Measurements from ENCODE around the gene ZNF275. TPM values are rescaled to one million over a fixed set of nuclear protein-coding genes. Genes with fewer than 3 reads are reported as not detected.

ZNF275 gene
- total and polyA plus RNA-seq, 2 of the 4 experiments (the other 2 are of a cell fraction) = 6.6 to 9.7 TPM

DNA sequence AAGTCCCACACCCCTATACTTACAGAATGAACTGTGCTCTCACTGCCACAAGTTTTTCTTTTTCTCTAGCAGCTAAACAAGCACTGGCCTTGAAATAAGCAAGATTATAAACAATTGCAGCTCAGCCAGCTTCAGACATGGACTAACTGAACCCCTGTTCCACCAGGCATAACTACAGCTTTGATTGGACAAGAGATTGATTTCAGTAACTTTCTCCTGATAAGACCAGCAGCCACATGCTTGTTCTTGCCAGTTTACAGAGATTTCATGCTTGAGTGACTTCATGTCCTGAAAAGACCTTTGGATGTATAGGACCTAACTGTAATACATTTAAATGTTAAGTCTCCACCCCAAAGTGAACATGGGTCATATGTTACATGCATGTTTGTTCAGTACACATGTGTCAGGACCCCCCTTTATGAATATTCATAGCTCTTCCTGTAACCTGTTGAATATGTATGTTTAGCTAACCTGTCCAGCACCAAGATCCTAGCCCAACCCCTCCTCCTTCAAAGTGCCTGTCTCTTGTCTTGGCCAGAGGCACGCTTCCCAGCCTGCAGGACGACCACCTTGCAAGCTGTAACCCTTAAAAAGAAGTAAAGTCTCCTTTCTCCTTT is 27.9 kb downstream of the ZNF275 start:
- Histone ChIP-seq H2BK120ac (ENCODE audit: low read depth, low read length) (no peak overlapping the region), H3K4ac (ENCODE audit: low read depth, low read length) (no peak overlapping the region), H3K9me3 (ENCODE audit: control insufficient read depth, insufficient read depth, low read length) (no peaks in the 10 kb centered on the region), H3K18ac (ENCODE audit: low read depth, low read length) (no peak overlapping the region), H3K27ac (ENCODE audit: insufficient read depth, low read length) (no peak overlapping the region), H3K79me1 (ENCODE audit: low read depth in 1 of 2, low read length in 2 of 2) (no peaks in the 10 kb centered on the region), H2AK9ac (replicated peaks; ENCODE audit: low read depth, low read length, poor library complexity) (no peak overlapping the region), H2BK20ac (ENCODE audit: low read depth, low read length) (no peak overlapping the region), H3K56ac (ENCODE audit: extremely low read depth, insufficient read depth, low read length) (no peak overlapping the region), H2BK5ac (ENCODE audit: low read depth, low read length, poor library complexity, severe bottlenecking) (no peak overlapping the region), H3K4me1 (ENCODE audit: control insufficient read depth, insufficient read depth, low read length) (no peaks in the 10 kb centered on the region), H3K4me2 (ENCODE audit: low read depth, low read length) (no peak overlapping the region), H2AFZ (replicated peaks; ENCODE audit: low read length, poor library complexity) (no peak overlapping the region), H3K14ac (replicated peaks; ENCODE audit: low read depth, low read length) (no peak overlapping the region), H3K36me3 (ENCODE audit: control insufficient read depth, insufficient read depth, low read length) (no peaks in the 10 kb centered on the region), H3K9ac (ENCODE audit: low read depth, low read length) (no peak overlapping the region), H3K23ac (ENCODE audit: low read depth, low read length) (no peak overlapping the region), H4K20me1 (ENCODE audit: insufficient read depth, low read length) (no peaks in the 10 kb centered on the region), H4K5ac (ENCODE audit: low read depth, low read length) (no peak overlapping the region), H2BK15ac (ENCODE audit: low read depth, low read length) (no peak overlapping the region), H3K4me3 (ENCODE audit: insufficient read depth, low read depth, low read length) (no peak overlapping the region), H4K8ac (ENCODE audit: low read depth in 2 of 2, low read length in 2 of 2) (no peak overlapping the region), H2AK5ac (ENCODE audit: low read depth, low read length) (no peak overlapping the region), H4K91ac (ENCODE audit: insufficient read depth, low read depth, low read length) (no peak overlapping the region), H3K9me1 (ENCODE audit: insufficient read depth, low read length) (no peaks in the 10 kb centered on the region), H3K27me3 (ENCODE audit: control insufficient read depth, insufficient read depth, low read length) (peaks cover 3% of the 10 kb centered on the region; the same call in 1 of the 2 replicates)
- no CpG with 5 or more reads among the region's 2 CpGs for WGBS, 2 experiments (ENCODE audit: extremely low coverage in 2 of 2, insufficient read length in 1 of 2)
- ATAC-seq (ENCODE audit: low read depth) (no peak), DNase-seq (no peak)
- ChIA-PET POLR2A (ENCODE audit: unreplicated experiment) (no interaction called here), CTCF (no interaction called here)
- in situ Hi-C loops (cut with MboI; ENCODE audit: low sequenced_read_pairs) (no loop called here), intact Hi-C loops (cut with micrococcal nuclease) (no loop called here), dilution Hi-C loops (cut with HindIII; ENCODE audit: low sequenced_read_pairs, unreplicated experiment) (no loop called here)
- TF ChIP-seq MAZ (IDR thresholded peaks at IDR 0.05; ENCODE audit: borderline replicate concordance, low read depth, low read length) (no peak), CHD1 (IDR thresholded peaks at IDR 0.05; ENCODE audit: low read depth, low read length) (no peak), FOS (IDR thresholded peaks at IDR 0.05; ENCODE audit: low read depth, low read length) (no peak), NFE2L2 (IDR thresholded peaks at IDR 0.05; ENCODE audit: low read depth, low read length) (no peak), POLR2A (IDR thresholded peaks at IDR 0.05; ENCODE audit: low read depth, low read length) (no peak), CEBPB (IDR thresholded peaks at IDR 0.05; ENCODE audit: low read depth, low read length) (no peak)
- TF ChIP-seq, protein P1, sequence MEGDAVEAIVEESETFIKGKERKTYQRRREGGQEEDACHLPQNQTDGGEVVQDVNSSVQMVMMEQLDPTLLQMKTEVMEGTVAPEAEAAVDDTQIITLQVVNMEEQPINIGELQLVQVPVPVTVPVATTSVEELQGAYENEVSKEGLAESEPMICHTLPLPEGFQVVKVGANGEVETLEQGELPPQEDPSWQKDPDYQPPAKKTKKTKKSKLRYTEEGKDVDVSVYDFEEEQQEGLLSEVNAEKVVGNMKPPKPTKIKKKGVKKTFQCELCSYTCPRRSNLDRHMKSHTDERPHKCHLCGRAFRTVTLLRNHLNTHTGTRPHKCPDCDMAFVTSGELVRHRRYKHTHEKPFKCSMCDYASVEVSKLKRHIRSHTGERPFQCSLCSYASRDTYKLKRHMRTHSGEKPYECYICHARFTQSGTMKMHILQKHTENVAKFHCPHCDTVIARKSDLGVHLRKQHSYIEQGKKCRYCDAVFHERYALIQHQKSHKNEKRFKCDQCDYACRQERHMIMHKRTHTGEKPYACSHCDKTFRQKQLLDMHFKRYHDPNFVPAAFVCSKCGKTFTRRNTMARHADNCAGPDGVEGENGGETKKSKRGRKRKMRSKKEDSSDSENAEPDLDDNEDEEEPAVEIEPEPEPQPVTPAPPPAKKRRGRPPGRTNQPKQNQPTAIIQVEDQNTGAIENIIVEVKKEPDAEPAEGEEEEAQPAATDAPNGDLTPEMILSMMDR (conservative IDR thresholded peaks at IDR 0.05; ENCODE audit: low read depth, low read length) = no peak
- TF ChIP-seq, protein P2, sequence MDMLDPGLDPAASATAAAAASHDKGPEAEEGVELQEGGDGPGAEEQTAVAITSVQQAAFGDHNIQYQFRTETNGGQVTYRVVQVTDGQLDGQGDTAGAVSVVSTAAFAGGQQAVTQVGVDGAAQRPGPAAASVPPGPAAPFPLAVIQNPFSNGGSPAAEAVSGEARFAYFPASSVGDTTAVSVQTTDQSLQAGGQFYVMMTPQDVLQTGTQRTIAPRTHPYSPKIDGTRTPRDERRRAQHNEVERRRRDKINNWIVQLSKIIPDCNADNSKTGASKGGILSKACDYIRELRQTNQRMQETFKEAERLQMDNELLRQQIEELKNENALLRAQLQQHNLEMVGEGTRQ (IDR thresholded peaks at IDR 0.05; ENCODE audit: low read depth, low read length) = no peak
- BruUV-seq (replicated peaks) = no TSS peak
